GM19025 (cell line): ENCODE data around the gene A4GALT.
"Not testable (repeated sequence)": the region's sequence is repeated elsewhere in the genome, so short reads cannot be mapped to it uniquely, and the experiment has no call there.

Experiments
- ATAC-seq: cut with Tn5 transposase; IDR thresholded peaks from one replicate; pipeline ENCODE4 v1.9.1; 2021; ENCODE audit warnings: mild to moderate bottlenecking, low read depth, moderate library complexity; ENCODE audit not compliant: unreplicated experiment

A4GALT gene

GRCh38 chr22:42742940-42743339, 22.3 kb upstream of the A4GALT start:
- ATAC-seq = no peak

GRCh38 chr22:42740320-42740719, 19.6 kb upstream of the A4GALT start:
- ATAC-seq = not testable (repeated sequence)

GRCh38 chr22:42734406-42734805, 13.7 kb upstream of the A4GALT start:
- ATAC-seq = no peak

- not testable (repeated sequence) for ATAC-seq
Observed at GRCh38 chr22:42733394-42733793, 12.7 kb upstream of the A4GALT start.

- no peak for ATAC-seq
Observed at GRCh38 chr22:42732081-42732480, 11.4 kb upstream of the A4GALT start.

GRCh38 chr22:42726811-42727210, 6.1 kb upstream of the A4GALT start:
- no peak for ATAC-seq

GRCh38 chr22:42725606-42726355, 5.1 kb upstream of the A4GALT start:
- no peak for ATAC-seq

- ATAC-seq = no peak
Observed at GRCh38 chr22:42724062-42724461, 3.4 kb upstream of the A4GALT start.

GRCh38 chr22:42721045-42721434, 370 bp upstream of the A4GALT start:
- no peak for ATAC-seq

GRCh38 chr22:42719656-42720262, 911 bp downstream of the A4GALT start:
- no peak for ATAC-seq

GRCh38 chr22:42719133-42719532, 1.5 kb downstream of the A4GALT start:
- no peak for ATAC-seq

GRCh38 chr22:42717197-42717928, 3.3 kb downstream of the A4GALT start:
- no peak for ATAC-seq

GRCh38 chr22:42716649-42717127, 4.0 kb downstream of the A4GALT start:
- ATAC-seq = peak; percentile 27

GRCh38 chr22:42716221-42716620, 4.4 kb downstream of the A4GALT start:
- peak; percentile 43 for ATAC-seq

- ATAC-seq = no peak
Observed at GRCh38 chr22:42714768-42715390, 5.8 kb downstream of the A4GALT start.

GRCh38 chr22:42714308-42714707, 6.4 kb downstream of the A4GALT start:
- no peak for ATAC-seq

GRCh38 chr22:42711895-42712837, 8.5 kb downstream of the A4GALT start:
- ATAC-seq = no peak

GRCh38 chr22:42711281-42711731, 9.4 kb downstream of the A4GALT start:
- no peak for ATAC-seq

GRCh38 chr22:42708417-42708816, 12.3 kb downstream of the A4GALT start:
- ATAC-seq = no peak

GRCh38 chr22:42707496-42707895, 13.2 kb downstream of the A4GALT start:
- no peak for ATAC-seq
